Measurements from ENCODE around the gene EMX1.

DNA sequence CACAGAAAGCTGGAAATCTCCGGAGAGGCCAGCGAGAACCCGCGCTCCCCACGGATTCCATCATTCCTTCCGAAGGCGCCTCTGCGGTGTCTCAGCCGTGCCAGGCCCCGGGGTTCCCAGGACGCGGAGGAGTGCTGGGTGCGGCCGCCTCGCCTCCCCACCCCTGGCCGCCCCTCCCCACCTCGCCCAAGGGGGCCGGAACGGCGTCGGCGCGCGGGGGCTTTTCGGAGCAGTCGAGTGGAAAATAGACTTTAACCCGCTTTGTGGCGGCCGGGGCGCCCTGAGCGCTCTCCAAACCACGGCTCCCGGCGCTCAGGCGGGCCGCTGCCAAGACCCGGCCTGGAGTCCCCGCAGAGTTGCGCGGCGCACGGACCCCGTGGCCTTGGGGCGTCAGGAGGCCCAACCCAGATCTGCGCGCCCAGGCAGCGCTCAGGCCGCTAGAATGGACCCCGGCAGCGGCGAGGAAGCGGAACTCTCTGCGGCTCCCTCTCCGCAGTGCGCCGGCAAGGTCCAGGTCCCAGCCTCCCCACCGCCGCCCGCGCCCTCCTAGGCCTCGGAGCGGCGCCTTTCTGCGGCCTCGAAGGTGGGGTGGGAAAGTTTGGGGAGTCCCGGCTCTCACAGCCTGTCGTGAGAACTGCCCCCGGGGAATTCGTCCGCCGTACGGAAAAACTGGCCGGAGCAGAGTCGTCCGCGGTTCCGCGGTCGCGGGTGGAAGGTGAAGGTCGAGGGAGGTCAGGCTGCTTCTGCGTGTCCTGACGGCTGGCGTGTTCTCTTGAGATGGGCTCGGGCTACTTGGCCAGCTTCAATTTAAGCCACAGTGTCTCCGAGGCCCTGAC is 1.2 kb upstream of the EMX1 start:
- TF ChIP-seq, protein P1, sequence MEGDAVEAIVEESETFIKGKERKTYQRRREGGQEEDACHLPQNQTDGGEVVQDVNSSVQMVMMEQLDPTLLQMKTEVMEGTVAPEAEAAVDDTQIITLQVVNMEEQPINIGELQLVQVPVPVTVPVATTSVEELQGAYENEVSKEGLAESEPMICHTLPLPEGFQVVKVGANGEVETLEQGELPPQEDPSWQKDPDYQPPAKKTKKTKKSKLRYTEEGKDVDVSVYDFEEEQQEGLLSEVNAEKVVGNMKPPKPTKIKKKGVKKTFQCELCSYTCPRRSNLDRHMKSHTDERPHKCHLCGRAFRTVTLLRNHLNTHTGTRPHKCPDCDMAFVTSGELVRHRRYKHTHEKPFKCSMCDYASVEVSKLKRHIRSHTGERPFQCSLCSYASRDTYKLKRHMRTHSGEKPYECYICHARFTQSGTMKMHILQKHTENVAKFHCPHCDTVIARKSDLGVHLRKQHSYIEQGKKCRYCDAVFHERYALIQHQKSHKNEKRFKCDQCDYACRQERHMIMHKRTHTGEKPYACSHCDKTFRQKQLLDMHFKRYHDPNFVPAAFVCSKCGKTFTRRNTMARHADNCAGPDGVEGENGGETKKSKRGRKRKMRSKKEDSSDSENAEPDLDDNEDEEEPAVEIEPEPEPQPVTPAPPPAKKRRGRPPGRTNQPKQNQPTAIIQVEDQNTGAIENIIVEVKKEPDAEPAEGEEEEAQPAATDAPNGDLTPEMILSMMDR (conservative IDR thresholded peaks at IDR 0.05; ENCODE audit: low read length) = no peak
- no peak for TF ChIP-seq EZH2phosphoT487 (IDR thresholded peaks at IDR 0.05; ENCODE audit: borderline replicate concordance, low read depth, low read length)
